KG1 (cell line): Measurements from ENCODE around the gene RPS28.
"Not testable (repeated sequence)": the region's sequence is repeated elsewhere in the genome, so short reads cannot be mapped to it uniquely, and the experiment has no call there.

ENCODE experiments used
- DNase-seq: peaks from one replicate; lab custom pipeline; 2025; lab: John Stamatoyannopoulos, UW

RPS28 gene

DNA sequence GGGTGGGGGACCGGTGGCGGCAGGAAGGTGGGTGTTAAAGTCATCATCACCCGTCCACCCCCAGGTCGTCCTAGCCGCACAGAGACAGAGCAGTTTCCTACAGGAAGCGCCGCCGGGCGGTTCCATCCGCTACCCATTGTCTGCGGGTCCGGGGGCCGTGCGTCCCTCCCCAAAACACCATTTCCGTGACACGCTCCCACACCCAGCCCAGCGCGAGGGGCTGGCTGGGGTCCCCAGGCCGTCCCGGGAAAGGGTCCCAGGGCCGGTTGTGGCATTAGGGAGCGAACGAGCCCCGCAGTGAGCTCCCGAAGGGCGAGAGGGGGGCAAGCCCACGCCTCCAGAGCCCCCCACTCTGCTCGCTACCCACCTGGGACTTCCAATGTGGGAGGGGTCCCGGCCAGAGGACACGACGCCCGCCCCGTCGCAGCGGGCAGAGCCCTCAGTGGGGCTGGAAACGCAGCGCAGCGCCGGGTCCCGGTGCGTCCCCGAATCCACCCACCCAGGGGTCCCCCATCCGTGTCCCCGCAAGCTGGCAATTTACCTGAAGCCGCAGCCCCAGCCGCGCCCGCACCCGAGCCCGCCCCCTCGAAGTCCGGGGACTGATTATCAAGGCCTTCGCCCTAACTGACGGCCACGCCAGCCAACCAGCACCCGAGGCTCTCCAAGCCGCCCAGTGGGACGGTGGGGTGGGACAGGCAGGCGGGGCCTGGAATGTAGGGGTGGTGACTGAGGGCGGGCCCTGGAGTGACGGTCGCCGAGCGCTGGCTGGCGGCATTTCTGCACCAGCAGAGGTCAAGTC lies 21.6 kb downstream of the RPS28 start, which contains the start of gene KANK3:
Gene KANK3, minus strand, starts transcription at position 579 of the 799 bp plus-strand sequence. CDS start 5,434 bp downstream, outside the sequence.
- DNase-seq, result peak; percentile 46

DNA sequence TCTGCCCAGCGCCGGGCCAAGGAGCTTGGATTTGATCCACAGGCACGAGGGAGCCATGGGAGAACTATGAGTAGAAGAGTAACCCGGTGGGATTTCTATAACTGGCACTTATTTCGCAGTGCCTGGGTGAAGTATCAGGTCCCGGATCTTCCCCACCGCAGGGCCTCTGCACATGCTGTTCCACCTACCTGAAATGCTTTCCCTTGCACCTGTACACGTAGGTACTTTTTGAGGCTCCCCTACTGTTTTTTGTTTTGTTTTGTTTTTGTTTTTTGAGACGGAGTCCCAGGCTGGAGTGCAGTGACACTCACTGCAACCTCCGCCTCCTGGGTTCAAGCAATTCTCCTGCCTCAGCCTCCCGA lies 22.2 kb downstream of the RPS28 start:
- no peak for DNase-seq

DNA sequence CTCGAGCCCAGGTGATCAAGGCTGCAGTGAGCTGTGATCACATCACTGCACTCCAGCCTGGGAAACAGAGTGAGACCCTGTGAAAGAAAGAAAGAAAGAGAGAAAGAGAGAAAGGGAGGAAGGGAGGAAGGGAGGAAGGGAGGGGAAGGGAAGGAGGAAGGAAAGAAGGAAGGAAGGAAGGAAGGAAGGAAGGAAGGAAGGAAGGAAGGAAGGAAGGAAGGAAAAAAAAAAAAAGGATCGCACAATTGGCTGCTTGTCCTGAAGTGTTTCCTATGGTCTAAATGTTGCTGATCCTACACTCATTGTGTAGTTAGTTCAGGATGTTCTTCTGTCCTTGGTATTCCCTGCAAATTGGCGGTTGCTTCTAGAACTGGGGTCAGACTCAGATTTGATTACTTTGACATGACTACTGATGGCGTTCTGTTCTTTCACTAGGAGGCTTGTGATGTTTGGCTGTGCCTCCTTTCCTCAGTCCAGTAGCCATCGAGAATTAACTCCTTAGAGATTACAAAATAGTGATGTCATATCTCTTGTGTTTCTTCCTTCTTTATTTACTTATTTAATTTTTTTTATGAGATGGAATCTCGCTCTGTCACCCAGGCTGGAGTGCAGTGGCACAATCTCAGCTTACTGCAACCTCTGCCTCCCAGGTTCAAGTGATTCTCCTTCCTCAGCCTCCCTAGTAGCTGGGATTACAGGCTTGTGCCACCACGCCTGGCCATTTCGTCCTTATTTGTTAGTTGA lies 28.5 kb downstream of the RPS28 start:
- DNase-seq, result not testable (repeated sequence)

DNA sequence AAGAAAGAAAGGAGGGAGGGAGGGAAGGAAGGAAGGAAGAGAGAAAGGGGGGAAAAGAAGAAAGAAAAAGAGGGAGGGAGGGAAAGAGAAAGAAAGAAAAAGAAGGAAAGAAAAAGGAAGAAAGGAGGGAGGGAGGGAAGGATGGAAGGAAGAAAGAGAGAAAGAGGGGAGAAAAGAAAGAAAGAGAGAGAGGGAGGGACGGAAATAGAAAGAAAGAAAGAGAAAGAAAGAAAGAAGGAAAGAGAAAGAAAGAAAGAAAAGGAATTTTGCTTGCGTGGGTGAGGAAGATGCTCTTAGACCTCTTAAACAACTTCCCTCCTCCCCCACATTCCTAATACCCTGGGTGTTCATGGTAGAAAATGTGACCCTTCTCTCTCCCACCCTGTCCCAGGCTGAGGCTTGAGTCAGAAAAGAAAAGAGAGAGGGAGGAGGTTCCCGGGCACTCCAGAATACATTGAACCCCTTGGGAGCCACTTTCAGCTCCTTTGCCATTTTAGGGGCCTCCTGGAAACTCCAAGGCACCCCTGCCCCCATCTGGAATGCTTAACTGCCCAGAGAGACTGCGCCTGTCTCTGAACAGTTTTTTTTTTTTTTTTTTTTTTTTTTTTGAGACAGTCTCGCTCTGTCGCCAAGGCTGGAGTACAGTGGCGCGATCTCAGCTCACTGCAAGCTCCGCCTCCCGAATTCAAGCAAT lies 31.0 kb downstream of the RPS28 start:
- no peak for DNase-seq

DNA sequence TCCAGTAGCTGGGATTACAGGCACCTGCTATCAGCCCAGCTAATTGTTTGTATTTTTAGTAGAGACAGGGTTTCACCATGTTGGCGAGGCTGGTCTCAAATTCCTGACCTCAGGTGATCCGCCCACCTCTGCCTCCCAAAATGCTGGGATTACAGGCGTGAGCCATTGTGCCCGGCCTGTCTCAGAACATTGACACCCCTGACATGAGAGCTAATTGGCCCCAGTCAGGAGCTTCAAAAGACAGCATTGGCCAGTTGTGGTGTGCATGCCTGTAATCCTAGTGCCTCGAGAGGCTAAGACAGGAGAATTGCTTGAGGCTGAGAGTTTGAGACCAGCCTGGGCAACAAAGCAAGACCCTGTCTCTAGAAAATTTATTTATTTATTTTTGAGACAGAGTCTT lies 31.5 kb downstream of the RPS28 start:
- not testable (repeated sequence) for DNase-seq

DNA sequence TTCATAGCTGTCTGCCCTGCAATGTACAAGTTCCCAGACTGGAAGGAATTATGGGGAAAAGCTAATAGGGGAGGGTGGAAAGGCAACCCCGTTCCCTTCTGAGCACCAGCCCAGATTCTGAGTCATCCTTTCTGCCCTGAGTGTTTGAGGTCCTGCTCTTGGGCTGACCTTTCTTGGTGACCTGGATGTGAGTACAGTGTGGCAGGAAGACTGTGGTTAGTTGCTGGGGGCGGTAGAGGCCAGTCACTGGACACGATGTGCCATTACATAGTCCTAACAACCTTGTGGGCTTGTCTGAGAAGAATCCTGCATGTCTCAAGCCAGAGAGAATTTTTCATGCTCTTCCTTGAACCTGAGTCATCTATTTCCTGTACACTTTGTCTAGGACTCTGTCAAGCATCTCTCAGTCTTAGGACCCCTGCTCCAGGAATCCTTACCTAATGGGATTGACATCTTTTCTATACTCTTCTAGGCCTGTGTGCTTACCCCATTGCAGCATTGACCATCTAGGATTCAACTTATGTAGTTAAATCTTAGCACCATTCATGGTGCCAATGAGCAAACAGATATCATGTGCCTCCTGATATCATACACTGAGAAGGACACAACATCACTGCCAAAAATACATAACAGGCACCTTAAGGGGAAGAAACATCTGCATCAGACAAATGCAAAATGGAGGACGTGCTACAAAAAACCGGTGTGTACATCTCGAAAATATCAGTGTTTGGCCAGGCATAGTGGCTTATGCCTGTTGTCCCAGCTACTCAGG lies 34.5 kb downstream of the RPS28 start:
- no peak for DNase-seq

DNA sequence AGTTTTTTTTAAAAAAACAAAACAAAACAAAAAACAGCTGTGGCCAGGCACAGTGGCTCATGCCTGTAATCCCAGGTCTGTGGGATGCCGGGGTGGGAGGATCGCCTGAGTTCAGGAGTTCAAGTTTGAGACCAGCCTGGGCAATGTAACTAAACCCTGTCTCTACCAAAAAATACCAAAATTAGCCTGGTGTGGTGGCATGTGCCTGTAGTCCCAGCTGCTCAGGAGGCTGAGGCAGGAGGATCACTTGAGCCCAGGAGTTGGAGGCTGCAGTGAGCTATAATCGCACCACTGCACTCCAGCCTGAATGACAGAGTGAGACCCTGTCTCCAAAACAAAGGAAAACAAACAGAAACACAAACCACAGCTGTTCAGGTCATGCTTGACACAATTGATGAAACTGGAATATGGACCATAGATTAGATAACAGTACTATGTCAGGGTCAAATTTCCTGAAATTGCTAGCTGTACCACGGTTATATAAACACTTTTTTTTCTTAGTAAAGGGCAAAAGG lies 35.8 kb downstream of the RPS28 start:
- no peak for DNase-seq

DNA sequence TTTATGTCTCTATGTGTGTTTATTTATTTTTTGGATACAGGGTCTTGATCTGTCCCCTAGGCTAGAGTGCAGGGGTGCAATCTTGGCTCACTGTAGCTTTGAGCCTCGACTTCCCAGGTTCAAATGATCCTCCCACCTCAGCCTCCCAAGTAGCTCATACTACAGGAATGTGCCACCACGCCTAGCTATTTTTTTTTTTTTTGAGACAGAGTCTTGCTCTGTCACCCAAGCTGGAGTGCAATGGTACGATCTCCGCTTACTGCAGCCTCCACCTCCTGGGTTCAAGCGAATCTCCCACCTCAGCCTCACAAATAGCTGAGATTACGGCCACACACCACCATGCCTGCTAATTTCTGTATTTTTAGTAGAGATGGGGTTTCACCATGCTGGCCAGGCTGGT lies 37.7 kb downstream of the RPS28 start:
- no peak for DNase-seq

DNA sequence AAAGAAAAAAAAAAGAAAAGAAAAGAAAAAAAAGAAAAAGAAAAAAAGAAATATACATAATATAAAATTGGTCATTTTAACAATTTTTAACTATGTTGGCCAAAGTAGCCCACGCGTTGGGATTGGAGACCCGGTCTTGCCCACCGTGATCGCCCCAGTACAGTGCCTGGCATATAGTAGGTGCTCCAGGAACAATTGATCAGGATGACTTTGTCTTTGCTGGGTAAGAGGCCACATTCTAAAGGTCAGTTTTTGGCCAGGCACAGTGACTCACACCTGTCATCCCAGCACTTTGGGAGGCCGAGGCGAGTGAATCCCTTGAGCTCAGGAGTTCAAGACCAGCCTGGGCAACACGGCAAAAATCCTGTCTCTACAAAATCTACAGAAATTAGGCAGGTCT lies 38.9 kb downstream of the RPS28 start:
- DNase-seq, result no peak

DNA sequence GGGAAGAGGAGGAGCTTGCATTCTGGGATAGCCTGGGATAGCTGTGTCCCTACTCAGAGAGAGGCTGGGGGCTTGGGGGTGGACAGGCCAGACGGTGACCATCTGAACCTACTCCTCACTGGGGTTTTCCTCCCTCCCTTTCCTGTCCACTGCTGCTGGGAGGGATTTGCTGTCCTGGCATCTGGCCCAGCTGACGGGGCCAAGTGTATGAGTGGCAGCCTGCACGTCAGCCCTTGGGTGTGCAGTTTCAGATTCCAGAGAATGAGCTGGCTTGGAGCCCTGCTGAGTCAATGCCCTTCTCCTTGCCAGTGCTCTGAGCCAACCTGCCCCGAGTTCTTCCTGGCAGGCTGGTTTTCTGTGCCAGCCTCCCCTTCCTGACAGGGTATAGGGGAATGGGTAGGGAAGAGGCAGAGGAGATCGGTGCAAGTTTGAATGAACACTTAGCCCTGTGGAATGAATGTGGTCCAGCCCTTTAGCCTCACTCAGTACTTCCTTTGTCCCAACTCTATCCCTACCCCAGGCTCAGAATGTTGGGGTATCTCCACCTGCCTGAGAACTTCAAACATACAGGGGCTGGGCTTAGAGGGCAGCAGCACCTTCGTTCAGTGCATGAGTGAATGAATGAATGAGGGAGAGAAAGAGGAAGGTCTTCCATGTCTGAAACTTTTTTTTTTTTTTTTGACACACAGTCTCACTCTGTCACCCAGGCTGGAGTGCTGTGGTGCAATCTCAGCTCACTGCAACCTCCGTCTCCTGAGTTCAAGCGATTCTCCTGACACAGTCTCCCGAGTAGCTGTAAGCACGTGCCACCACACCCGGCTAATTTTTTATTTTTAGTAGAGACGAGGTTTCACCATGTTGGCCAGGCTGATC lies 40.9 kb downstream of the RPS28 start:
- DNase-seq, result no peak

DNA sequence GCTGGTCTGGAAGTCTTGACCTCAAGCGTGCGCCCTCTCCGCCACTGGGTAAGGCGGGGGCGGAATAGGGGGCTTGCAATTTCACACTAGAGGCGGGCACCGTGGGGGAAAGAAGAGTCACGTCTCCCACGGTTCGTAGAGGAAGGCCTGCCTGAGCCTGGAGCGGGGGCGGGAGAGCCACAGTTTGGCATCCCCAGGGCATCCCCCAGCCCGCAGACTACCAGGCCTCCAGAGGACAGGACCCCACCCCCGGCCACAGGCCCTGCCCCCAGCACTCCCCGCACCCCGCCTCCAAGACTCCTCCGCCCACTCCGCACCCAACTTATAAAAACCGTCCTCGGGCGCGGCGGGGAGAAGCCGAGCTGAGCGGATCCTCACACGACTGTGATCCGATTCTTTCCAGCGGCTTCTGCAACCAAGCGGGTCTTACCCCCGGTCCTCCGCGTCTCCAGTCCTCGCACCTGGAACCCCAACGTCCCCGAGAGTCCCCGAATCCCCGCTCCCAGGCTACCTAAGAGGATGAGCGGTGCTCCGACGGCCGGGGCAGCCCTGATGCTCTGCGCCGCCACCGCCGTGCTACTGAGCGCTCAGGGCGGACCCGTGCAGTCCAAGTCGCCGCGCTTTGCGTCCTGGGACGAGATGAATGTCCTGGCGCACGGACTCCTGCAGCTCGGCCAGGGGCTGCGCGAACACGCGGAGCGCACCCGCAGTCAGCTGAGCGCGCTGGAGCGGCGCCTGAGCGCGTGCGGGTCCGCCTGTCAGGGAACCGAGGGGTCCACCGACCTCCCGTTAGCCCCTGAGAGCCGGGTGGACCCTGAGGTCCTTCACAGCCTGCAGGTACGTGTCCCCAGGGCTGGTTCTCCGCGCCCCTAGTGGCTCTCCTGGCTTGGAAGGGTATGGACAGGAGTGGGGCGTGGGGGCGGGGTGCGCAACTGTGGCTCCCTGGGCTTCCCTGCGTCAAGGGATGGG lies 42.8 kb downstream of the RPS28 start, which contains the start of gene ANGPTL4:
Gene ANGPTL4, plus strand, starts transcription at position 353 of the 969 bp plus-strand sequence. Its CDS starts 167 bp downstream, at position 520.
- no peak for DNase-seq

DNA sequence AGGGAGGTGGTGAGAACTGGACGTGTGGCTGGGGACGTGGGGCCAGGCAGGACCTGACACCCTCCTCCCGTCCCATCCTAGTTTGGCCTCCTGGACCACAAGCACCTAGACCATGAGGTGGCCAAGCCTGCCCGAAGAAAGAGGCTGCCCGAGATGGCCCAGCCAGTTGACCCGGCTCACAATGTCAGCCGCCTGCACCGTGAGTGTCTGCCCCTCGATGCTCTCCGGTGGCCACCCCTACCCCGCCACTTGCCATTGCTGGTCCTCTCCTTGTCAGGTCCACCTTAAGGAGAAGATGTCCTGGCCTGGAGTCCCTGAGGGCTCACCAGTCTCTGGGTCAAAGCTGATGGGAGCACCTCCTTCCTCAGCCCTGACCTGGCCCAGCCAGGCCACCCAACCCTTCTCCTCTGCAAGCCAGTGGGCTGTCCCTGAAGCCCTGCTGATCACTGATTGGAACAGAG lies 44.9 kb downstream of the RPS28 start:
- DNase-seq, result no peak

DNA sequence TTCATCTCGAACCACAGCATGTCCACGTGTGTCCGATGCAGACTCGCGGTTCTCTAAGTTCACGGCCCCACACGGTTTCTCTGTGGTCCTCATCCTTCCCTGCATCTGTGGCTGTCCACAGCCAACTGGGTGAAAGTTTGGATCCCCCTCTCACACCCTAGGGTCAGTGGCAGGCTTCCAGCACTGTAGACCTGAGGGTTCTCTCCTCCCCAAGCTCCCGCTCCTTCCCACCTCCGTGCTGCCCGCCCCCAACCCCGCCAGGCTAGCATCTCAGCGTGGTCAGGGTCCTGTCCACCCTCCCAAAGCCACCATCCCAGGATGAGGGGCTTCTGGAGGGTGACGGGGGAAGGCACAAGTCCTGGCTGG lies 45.6 kb downstream of the RPS28 start:
- DNase-seq, result no peak

DNA sequence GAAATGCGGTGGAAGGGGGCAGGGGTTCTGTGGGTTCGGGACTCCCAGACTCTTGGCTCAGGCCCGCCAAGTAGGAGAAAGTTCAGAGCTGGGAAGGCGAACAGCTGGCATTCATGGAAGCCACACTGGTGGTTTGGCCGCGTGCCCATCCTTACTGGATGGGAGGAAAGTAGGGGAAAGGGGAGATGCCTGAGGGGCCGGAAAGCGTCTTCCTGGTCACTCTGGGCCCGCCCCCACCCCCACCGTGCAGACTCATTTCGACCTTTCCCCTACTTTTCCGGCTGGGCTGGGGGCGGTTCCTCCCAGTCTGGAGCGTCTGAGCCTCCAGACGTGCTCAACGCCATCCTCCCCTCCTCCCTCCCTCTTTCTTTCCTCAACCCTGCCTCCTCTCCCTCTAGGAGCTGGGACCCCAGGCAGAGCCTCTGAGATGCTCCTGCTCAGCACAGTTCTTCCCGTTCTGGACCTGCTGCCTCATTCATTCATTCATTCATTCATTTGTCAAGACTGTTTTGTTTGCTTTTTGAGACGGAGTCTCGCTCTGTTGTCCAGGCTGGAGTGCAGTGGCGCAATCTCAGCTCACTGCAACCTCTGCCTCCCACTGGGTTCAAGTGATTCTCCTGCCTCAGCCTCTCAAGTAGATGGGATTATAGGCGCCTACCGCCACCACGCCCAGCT lies 46.2 kb downstream of the RPS28 start:
- no peak for DNase-seq

DNA sequence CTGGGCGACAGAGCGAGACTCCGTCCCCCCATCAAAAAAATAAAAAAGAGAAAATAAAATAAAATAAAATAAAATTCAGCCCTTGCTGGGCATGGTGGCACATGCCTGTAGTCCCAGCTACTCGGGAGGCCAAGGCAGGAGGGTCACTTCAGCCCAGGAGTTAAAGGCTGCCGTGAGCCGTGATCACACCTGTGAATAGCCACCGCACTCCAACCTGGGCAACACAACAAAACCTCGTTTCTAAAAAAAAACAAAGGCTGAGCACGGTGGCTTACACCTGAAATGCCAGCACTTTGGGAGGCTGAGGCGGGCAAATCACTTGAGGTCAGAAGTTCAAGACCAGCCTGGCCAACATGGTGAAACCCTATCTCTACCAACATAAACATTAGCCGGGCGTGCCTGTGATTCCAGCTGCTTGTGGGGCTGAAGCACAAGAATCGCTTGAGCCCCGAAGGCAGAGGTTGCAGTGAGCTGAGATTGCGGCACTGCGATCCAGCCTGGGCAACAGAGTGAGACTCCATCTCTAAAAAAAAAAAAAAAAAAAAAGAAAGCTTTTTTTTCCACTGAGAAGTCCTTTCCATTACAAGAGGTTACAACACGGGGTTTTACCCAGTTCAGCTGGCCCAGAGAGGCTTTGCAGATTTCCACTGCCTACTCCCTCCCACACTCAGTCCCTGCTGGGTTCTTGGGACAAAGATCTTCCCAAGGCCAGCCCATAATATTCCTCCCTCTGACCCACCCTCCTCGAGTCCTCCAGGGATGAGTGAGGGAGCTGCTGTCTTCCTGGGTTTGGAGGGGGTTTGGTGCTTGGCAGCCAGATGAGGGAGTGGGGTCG lies 49.1 kb downstream of the RPS28 start:
- no peak for DNase-seq

DNA sequence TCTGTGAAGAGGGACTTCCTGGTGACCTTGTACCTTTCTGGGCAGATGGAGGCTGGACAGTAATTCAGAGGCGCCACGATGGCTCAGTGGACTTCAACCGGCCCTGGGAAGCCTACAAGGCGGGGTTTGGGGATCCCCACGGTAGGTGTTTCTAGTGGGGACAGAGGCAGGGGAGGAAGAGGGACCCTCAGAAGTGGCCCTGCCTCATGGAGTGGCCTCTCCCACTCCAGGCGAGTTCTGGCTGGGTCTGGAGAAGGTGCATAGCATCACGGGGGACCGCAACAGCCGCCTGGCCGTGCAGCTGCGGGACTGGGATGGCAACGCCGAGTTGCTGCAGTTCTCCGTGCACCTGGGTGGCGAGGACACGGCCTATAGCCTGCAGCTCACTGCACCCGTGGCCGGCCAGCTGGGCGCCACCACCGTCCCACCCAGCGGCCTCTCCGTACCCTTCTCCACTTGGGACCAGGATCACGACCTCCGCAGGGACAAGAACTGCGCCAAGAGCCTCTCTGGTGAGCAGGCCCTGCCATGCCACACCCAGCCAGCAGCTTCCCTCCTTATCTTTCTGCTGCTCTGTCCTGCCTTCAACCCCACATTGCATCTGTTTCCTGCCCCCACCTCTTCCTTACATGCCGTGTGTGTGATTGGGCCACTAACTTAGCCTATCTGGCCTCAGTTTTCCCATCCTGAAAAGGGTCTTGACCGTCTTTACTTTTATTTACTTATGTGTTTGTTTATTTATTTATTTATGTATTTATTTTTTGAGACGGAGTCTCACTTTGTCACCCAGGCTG lies 49.9 kb downstream of the RPS28 start:
- DNase-seq, result no peak
